GOT3 (cell line): ENCODE measurements around the gene PALM.

Source experiments
- DNase-seq: peaks from one replicate; lab custom pipeline; 2025; ENCODE audit warnings: mixed read lengths; lab: John Stamatoyannopoulos, UW

The PALM gene

GRCh38 chr19:752652-753517 lies 44.1 kb downstream of the PALM start:
- DNase-seq: no peak

- DNase-seq: no peak
Observed at GRCh38 chr19:754530-754929, 45.8 kb downstream of the PALM start.

GRCh38 chr19:755063-755462 lies 46.3 kb downstream of the PALM start:
- no peak for DNase-seq

- no peak for DNase-seq
Observed at GRCh38 chr19:756236-756635, 47.5 kb downstream of the PALM start.

- DNase-seq: no peak
Observed at GRCh38 chr19:756821-757688, 48.3 kb downstream of the PALM start.

DNA sequence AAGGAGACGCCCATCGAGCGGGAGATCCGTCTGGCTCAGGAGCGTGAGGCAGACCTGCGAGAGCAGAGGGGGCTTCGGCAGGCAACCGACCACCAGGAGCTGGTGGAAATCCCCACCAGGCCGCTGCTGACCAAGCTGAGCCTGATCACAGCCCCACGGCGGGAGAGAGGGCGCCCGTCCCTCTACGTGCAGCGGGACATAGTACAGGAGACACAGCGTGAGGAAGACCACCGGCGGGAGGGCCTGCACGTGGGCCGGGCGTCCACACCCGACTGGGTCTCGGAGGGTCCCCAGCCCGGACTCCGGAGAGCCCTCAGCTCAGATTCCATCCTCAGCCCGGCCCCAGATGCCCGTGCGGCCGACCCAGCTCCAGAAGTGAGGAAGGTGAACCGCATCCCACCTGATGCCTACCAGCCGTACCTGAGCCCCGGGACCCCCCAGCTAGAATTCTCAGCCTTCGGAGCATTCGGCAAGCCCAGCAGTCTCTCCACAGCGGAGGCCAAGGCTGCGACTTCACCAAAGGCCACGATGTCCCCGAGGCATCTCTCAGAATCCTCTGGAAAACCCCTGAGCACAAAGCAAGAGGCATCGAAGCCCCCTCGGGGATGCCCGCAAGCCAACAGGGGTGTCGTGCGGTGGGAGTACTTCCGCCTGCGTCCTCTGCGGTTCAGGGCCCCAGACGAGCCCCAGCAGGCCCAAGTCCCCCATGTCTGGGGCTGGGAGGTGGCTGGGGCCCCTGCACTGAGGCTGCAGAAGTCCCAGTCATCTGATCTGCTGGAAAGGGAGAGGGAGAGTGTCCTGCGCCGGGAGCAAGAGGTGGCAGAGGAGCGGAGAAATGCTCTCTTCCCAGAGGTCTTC lies 49.3 kb downstream of the PALM start:
- no peak for DNase-seq

- DNase-seq: no peak
Observed at GRCh38 chr19:763181-763580, 54.4 kb downstream of the PALM start.

- DNase-seq: no peak
Observed at GRCh38 chr19:763869-764268, 55.1 kb downstream of the PALM start.

GRCh38 chr19:764301-764700 lies 55.6 kb downstream of the PALM start:
- DNase-seq: no peak

- DNase-seq: no peak
Observed at GRCh38 chr19:765179-765738, 56.5 kb downstream of the PALM start.

- no peak for DNase-seq
Observed at GRCh38 chr19:768424-768823, 59.7 kb downstream of the PALM start.

DNA sequence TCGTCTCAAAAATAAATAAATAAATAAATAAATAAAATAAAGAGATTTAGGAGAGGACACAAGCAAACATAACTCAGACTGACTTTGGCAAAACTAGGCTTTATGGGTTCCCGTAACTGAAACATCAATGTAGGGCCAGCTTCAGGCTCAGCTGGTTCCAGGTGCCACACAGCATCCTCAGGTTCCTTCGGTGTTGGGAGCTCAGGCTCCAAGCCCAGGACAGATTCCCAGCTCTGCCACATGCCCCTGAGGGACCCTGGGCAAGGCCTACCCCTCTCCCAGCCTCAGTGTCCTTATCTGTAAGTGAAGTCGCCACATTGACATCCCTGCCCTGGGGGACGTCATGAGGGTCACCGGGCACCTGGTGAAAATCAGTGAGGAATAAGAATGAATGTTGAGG lies 60.9 kb downstream of the PALM start:
- DNase-seq: no peak

DNA sequence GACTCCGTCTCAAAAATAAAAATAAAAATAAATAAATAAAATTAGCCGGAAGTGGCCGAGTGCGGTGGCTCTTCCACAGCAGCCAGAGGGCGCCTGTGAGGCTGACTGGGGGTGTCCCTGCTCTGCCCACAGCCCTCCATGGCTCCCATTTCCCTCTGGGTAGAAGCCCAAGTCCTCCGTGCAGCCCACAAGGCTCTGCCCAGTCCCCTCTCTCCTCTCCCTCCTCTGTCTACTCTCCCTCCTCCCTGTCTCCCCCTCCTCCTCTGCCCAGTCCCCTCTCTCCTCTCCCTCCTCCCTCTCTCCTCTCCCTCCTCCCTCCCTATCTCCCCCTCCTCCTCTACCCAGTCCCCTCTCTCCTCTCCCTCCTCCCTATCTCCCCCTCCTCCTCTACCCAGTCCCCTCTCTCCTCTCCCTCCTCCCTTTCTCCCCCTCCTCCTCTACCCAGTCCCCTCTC lies 62.6 kb downstream of the PALM start:
- no peak for DNase-seq

DNA sequence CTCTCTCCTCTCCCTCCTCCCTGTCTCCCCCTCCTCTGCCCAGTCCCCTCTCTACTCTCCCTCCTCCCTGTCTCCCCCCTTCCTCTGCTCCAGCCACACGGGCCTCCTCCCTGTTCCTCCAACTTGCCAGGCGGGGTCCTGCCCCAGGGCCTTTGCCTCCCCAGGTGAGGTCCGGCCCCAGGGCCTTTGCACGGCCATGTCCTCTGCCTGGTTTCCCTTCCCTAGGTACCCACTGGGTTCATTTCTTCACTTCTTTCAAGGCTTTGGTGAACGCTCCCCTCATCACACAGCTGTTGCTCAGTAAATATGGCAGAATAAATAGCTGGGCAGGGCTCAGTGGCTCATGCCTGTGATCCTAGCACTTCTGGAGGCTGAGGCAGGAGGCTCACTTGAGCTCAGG lies 63.3 kb downstream of the PALM start:
- no peak for DNase-seq

GRCh38 chr19:772730-773436 lies 64.1 kb downstream of the PALM start:
- DNase-seq: no peak

GRCh38 chr19:776549-776948 lies 67.8 kb downstream of the PALM start:
- DNase-seq: no peak

DNA sequence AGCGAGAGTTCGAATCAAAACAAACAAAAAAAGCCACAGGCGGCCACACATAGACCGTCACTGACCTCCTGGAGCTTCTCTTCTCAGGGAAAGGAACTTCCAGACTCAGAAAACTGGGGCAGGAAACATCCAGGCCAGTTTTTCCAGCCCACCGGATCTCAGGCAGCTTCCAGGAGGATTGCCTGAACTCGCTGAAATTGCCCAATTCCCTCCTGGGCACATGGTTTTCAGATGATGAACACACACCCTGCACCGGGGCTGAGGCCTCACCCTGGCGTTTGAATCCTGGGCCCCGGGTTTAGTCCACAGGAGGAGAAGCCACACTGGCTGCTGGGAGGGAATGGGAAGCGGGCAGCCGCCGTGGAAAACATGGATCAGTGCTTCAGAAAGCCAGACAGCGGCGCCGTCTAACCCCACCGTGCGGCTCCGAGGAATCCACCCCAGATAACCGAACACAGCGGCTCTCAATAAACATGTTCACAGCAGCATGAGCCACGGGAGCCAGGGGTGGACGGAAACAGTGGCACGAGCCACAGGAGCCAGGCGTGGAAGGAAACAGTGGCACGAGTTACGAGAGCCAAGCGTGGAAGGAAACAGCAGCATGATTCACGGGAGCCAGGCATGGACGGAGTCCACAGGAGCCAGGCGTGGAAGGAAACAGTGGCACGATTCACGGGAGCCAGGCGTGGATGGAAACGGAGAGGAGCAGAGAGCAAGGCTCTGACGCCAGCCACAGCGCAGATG lies 70.3 kb downstream of the PALM start:
- peak; percentile 37 for DNase-seq

DNA sequence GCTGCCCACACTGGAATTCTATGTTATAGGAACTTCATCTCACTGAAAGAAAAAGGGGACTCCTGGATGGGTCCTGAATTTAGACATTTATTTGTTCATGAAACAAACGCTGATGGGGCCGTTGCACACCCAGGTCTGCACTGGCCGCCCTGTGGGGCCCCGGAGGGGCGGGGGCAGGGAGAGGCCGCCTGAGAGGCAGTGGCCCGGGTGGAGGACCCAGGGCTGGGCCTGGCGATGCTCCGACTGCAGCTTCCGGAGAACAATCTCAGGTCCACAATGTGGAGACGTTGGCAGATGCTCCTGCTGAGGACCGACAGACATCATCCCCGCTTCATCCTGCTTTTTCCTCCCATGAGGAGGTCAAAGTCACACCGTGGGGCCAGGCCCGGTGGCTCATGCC lies 72.2 kb downstream of the PALM start:
- no peak for DNase-seq

- no peak for DNase-seq
Observed at GRCh38 chr19:781800-782184, 73.1 kb downstream of the PALM start.

GRCh38 chr19:782185-782877 lies 73.6 kb downstream of the PALM start:
- DNase-seq: no peak
